ENCODE data around the gene DEF6.

DEF6 gene

GRCh38 chr6:35351422-35351821 is 53.8 kb downstream of the DEF6 start:
- DNase-seq, result no peak

GRCh38 chr6:35352735-35353134 is 55.1 kb downstream of the DEF6 start:
- DNase-seq, result no peak

- no peak for DNase-seq
Measured at GRCh38 chr6:35354361-35355135, 56.9 kb downstream of the DEF6 start.

GRCh38 chr6:35356391-35356790 is 58.8 kb downstream of the DEF6 start:
- no peak for DNase-seq

GRCh38 chr6:35357677-35358076 is 60.1 kb downstream of the DEF6 start:
- no peak for DNase-seq

GRCh38 chr6:35358086-35358485 is 60.5 kb downstream of the DEF6 start:
- no peak for DNase-seq

GRCh38 chr6:35359346-35359743 is 61.7 kb downstream of the DEF6 start:
- DNase-seq, result no peak

GRCh38 chr6:35359744-35360348 is 62.2 kb downstream of the DEF6 start:
- DNase-seq, result no peak

GRCh38 chr6:35360349-35361138 is 62.9 kb downstream of the DEF6 start:
- no peak for DNase-seq

- no peak for DNase-seq
Measured at GRCh38 chr6:35362200-35362599, 64.6 kb downstream of the DEF6 start.

GRCh38 chr6:35363293-35363750 is 65.7 kb downstream of the DEF6 start:
- DNase-seq, result no peak

GRCh38 chr6:35365594-35366203 is 68.1 kb downstream of the DEF6 start:
- no peak for DNase-seq

GRCh38 chr6:35366204-35366596 is 68.6 kb downstream of the DEF6 start:
- DNase-seq, result no peak

GRCh38 chr6:35367646-35368037 is 70.0 kb downstream of the DEF6 start:
- DNase-seq, result no peak

GRCh38 chr6:35368038-35368887 is 70.6 kb downstream of the DEF6 start:
- no peak for DNase-seq

GRCh38 chr6:35370124-35370741 is 72.6 kb downstream of the DEF6 start:
- DNase-seq, result no peak

- DNase-seq, result no peak
Measured at GRCh38 chr6:35370785-35371493, 73.3 kb downstream of the DEF6 start.

Measured in NCI-H2171 treated with DMSO at 0.1 percent for 48 hours (cell line).